Measurements from ENCODE around the gene SLC43A3.
"Not testable (repeated sequence)": the region's sequence is repeated elsewhere in the genome, so short reads cannot be mapped to it uniquely, and the experiment has no call there.

The SLC43A3 gene

DNA sequence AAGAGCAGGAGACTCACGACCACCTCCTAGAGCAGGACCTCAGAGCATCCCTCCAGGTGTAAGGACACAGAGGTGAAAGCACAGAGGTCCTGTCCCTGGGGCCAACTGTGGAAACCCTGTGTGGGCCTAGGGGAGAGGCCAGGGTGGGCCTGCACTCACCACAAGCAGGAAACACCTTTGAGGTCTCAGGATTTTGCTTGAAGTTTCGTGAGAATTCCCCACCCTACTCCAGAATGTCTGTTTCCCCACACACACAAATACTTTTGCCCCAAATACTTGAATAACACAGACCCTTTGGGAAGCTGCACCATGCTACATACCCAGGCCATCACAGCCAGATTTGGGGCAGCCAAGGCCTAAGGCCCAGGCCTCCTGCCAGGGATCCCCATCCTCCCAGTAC is 18.1 kb downstream of the SLC43A3 start:
- Mint-ChIP-seq H3K4me3 (no peak overlapping the region), H3K27me3 (no peaks in the 10 kb centered on the region), H3K36me3 (peaks cover 42% of the 10 kb centered on the region), H3K4me1 (ENCODE audit: low read depth) (peaks cover 47% of the 10 kb centered on the region), H3K9me3 (ENCODE audit: low read depth) (no peaks in the 10 kb centered on the region), H3K27ac (no peak overlapping the region)

DNA sequence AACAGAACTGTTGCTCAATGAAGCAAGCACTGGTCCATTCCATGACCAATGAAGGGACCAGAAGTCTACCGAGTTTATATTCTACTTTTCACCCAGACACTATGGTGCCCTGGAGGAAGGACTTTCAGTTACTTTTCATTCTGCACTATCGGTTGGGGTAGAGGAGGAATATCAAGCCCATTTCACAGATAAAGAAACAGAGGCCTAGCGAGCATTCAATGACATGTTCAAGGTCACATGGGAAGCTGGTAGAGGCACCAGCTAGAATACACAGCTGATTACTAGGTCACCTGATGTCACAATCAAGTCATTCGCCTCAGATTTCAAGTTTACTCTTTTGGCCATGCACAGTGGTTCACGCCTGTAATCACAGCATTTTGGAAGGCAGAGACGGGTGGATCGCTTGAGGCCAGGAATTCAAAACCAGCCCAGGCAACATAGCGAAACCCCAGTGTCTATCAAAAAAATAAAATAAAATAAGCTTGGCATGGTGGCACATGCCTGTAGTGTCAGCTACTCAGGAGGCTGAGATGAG is 18.9 kb downstream of the SLC43A3 start:
- Mint-ChIP-seq H3K4me1 (ENCODE audit: low read depth) (peaks cover 43% of the 10 kb centered on the region), H3K9me3 (ENCODE audit: low read depth) (no peaks in the 10 kb centered on the region), H3K27me3 (no peaks in the 10 kb centered on the region), H3K27ac (peak overlapping the region; percentile 97), H3K4me3 (peak overlapping the region; percentile 72), H3K36me3 (peaks cover 36% of the 10 kb centered on the region)

DNA sequence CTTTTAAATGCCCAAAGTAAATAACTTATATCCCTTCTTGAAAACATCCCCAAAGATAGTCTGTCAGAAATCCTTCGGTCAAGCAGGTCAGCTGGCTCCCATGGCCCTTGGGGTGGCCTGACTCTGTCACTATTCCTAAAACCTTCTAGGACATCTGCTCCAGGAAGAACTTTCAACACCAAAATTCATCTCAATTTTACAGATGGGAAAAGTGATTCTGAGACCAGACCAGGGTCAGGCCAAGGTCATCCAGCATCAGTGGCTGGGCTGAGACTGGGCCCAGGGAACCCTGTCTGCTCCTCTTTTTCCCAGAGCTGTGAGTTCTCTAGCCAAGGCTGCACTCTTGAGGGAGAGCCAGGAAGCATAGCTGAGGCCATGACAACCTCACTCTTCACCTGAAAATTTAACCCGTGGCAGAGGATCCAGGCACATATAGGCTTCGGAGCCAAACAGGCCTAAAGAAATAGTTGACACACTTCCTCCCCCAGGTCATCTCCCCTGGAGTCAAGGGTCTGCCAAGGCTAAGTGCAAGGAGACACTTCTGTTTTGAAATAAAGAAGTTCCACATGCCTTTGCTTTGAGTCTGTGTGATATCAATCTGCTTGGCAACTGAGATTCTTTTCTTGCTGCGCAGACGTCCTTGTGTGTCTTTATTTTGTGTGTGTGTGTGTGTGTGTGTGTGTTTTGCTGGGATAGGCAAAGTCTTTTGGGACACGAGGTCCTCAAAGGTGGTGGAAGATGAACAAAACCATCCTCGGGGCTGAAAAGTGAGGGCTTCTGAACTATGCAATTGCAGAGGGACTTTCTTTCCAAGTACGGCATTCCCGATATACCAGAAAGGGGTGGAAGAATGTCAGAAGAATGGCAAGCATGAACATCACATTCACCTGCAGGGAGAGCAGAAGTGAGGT is 19.7 kb downstream of the SLC43A3 start:
- H3K36me3 Mint-ChIP-seq, result peaks cover 36% of the 10 kb centered on the region
- H3K4me1 Mint-ChIP-seq (ENCODE audit: low read depth), result peaks cover 42% of the 10 kb centered on the region
- no peaks in the 10 kb centered on the region for H3K9me3 Mint-ChIP-seq (ENCODE audit: low read depth)
- H3K4me3 Mint-ChIP-seq, result peak overlapping the region; percentile 72
- peak overlapping the region; percentile 97 for H3K27ac Mint-ChIP-seq
- H3K27me3 Mint-ChIP-seq, result no peaks in the 10 kb centered on the region

DNA sequence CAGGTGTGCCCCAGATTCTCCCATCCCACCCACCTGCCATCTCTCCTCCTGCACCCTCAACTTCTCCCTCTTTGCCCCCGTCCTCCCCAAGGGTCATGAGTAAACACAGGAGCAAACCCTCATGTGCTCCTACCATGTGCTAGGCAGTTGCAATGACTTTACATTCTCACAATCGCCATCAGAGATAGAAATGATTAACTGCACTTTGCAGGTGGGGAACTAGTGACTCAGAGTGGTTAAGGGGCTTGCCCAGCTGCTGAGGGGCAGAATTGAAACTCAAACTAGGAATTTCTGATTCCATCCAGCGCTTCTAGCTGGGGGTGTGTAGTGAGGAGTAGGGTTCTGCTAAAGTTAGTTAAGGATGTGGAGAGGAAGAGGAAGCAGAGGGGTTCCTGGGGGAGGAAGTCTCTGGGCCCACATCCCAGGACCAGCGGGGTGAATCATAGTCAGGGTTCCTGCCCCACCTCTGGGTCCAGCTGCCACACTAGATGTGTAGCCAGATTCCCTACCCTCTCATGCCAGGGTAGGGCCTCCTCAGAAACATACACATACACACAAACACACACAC is 20.5 kb downstream of the SLC43A3 start:
- Mint-ChIP-seq H3K4me1 (ENCODE audit: low read depth) (peaks cover 41% of the 10 kb centered on the region), H3K4me3 (peak overlapping the region; percentile 72), H3K27me3 (no peaks in the 10 kb centered on the region), H3K36me3 (peaks cover 33% of the 10 kb centered on the region), H3K9me3 (ENCODE audit: low read depth) (no peaks in the 10 kb centered on the region), H3K27ac (peak overlapping the region; percentile 97)

DNA sequence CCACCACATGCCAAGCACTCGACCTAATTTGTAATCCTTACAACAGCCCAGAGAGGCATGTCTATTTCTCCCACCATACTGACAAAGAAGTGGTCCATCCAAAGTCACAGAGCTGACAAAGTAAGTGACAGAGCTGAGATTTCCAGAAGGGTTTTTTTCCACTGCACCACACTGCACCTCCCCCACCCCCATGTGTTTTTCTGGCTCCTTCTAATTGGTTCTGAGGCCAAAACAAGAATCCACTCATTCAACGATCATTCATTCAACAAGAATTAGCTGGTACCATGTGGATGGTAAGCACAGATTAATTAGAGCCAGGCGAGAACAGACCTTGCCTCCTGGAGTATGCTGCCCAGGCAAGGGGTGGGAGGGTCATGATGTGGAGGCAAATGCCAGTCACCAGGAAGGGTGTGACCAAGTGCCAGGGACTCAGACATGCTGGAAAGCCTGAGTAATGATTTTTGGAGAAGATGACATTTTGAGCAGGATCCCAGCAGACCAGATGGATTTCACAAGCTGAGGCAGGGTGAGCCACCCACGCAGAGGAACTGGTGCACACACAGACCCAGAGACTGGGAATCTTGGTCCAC is 21.6 kb downstream of the SLC43A3 start:
- H3K36me3 Mint-ChIP-seq, result peaks cover 33% of the 10 kb centered on the region

DNA sequence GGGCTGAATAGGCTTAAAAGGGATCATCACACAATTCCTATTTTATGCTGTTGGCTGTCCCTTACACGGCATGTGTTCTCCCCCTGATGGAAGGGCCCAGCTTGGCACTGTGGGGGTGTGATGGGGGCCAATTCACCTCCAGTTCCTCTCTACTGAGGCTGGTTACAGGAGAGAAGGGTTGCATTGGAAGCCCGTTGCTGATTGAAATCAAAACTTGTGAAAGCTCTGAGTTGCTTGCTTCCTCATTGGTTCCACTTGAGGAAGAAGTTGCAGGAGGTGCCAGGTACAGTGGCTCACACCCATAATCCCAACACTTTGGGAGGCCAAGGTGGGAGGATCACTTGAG is 23.1 kb downstream of the SLC43A3 start:
- peak overlapping the region; percentile 66 for H3K27ac Mint-ChIP-seq

More for the DNA sequence above, 21.6 kb downstream of the SLC43A3 start:
- Mint-ChIP-seq H3K27ac (peak overlapping the region; percentile 97), H3K4me1 (ENCODE audit: low read depth) (peaks cover 38% of the 10 kb centered on the region), H3K27me3 (no peaks in the 10 kb centered on the region), H3K9me3 (ENCODE audit: low read depth) (no peaks in the 10 kb centered on the region), H3K4me3 (peak overlapping the region; percentile 54)

DNA sequence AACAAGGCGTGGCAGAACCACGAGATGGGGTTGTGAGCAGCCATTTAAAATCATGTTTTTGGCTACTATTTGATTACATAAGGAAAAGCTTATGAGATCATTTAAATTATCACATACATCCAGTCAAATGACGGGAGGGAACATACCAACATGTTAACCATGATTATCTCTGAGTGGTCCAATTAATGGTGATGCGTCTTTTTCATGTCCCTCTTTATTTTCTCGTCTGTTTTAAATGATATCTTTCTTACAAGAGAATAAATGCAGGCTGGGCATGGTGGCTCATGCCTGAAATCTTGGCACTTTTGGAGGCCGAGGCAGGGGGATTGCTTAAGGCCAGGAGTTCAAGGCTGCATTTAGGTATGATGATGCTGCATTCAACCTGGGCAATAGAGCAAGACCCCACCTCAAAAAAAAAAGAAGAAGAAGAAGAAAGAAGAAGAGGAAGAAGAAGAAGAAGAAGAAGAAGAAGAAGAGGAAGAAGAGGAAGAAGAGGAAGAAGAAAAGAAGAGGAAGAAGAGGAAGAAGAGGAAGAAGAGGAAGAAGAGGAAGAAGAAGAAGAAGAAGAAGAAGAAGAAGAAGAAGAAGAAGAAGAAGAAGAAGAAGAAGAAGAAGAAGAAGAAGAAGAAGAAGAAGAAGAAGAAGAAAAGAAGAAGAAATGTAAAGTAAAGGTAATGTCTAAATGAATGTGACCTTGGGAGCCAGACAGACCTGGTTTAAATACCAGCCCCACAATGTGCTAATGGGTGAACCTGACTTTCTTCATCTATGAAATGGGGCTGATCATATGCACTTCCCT is 23.7 kb downstream of the SLC43A3 start:
- peaks cover 36% of the 10 kb centered on the region for H3K4me1 Mint-ChIP-seq (ENCODE audit: low read depth)
- H3K27me3 Mint-ChIP-seq; H3K4me3 Mint-ChIP-seq; H3K9me3 Mint-ChIP-seq (ENCODE audit: low read depth): not testable (repeated sequence)
- H3K36me3 Mint-ChIP-seq, result peaks cover 30% of the 10 kb centered on the region
- peak overlapping the region; percentile 66 for H3K27ac Mint-ChIP-seq

More for the DNA sequence above, 23.1 kb downstream of the SLC43A3 start:
- no peaks in the 10 kb centered on the region for H3K27me3 Mint-ChIP-seq
- peaks cover 36% of the 10 kb centered on the region for H3K4me1 Mint-ChIP-seq (ENCODE audit: low read depth)
- no peaks in the 10 kb centered on the region for H3K9me3 Mint-ChIP-seq (ENCODE audit: low read depth)
- H3K36me3 Mint-ChIP-seq, result peaks cover 30% of the 10 kb centered on the region
- no peak overlapping the region for H3K4me3 Mint-ChIP-seq

DNA sequence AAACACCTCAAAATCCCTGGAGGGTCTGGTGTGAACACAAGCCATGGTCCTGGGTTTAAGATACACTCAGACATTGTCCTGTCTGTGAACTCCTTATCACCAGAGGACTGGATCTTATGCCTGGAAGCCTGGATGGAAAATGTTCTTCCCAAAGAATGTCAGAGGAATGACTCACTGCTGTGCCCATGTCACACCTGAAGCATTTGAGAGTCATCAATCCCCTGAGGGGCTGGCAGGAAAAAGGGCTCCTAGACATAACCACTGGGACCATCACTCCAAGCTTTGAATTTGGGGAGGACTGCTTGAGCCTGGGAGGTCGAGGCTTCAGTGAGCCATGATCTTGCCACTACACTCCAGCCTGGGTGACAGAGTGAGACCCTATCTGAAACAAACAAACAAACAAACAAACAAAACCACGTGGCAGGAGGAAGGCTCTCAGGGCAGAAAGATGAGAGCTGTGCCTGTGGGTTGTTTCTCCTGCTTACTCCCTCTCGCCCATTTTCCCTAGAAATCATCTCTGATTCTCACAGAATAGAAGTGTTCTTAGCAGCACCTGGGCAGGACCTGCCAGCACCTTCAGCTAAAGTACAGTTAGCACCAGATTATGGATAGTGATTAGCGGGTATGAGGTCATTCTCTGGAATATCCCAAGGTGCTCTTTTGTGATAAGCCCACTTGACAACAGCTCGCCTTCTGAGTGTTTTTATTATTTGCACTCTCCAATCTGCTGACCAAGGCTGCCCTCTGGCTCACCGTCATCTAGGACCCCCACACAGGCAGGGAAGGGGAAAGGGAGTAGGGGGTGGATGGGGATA is 24.5 kb downstream of the SLC43A3 start:
- Mint-ChIP-seq H3K4me1 (ENCODE audit: low read depth) (peaks cover 29% of the 10 kb centered on the region), H3K27ac (no peak overlapping the region), H3K27me3 (no peaks in the 10 kb centered on the region), H3K4me3 (no peak overlapping the region), H3K36me3 (peaks cover 29% of the 10 kb centered on the region), H3K9me3 (ENCODE audit: low read depth) (no peaks in the 10 kb centered on the region)

DNA sequence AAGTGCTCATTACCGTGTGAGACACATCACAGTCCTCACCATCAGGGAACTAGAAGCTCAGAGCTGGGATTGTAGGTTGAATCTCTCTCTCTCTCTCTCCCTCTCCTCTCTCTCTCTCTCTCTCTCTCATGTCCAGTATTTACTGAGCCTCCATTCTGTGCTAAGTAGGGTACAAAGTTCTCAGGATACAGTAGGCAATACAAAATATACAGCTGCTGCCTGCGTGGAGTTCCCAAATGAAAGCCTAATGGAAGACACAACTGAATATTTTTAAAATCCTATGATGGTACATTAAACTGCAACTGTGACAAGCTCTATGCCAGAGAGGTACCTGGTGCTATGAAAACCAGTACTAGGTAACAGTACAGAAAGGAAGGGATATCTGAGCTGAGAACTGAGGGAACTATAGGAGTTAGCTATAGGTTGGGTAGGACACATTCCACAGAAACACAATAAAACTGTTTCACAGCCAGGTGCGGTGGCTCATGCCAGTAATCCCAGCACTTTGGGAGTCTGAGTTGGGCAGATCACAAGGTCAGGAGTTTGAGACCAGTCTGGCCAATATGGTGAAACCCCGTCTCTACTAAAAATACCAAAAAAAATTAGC is 26.8 kb downstream of the SLC43A3 start:
- no peak overlapping the region for H3K4me3 Mint-ChIP-seq
- peaks cover 6% of the 10 kb centered on the region for H3K4me1 Mint-ChIP-seq (ENCODE audit: low read depth)
- no peaks in the 10 kb centered on the region for H3K27me3 Mint-ChIP-seq
- H3K9me3 Mint-ChIP-seq (ENCODE audit: low read depth), result no peaks in the 10 kb centered on the region
- H3K36me3 Mint-ChIP-seq, result peaks cover 9% of the 10 kb centered on the region
- no peak overlapping the region for H3K27ac Mint-ChIP-seq

DNA sequence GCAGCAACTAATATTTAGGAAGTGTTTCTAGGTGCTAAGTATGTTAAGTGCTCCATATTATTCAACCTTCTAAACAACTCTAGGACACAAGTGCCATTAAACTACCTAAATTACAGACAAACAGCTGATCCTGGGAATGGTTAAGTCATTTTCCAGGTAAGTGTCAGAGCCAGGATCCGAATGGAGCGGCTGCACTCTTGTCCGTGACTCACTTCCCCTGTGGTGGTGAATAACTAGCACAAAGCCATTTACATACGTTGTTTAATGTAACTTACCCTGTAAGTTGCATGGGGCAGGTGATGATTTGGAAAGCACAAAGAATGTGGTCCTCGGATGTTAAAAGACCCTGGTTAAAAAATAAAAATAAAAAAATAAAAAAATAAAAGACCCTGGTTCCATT is 27.7 kb downstream of the SLC43A3 start:
- peaks cover 7% of the 10 kb centered on the region for H3K36me3 Mint-ChIP-seq
- H3K27me3 Mint-ChIP-seq, result no peaks in the 10 kb centered on the region
- H3K27ac Mint-ChIP-seq, result no peak overlapping the region
- H3K4me1 Mint-ChIP-seq (ENCODE audit: low read depth), result peaks cover 4% of the 10 kb centered on the region
- H3K4me3 Mint-ChIP-seq, result no peak overlapping the region
- H3K9me3 Mint-ChIP-seq (ENCODE audit: low read depth), result no peaks in the 10 kb centered on the region

DNA sequence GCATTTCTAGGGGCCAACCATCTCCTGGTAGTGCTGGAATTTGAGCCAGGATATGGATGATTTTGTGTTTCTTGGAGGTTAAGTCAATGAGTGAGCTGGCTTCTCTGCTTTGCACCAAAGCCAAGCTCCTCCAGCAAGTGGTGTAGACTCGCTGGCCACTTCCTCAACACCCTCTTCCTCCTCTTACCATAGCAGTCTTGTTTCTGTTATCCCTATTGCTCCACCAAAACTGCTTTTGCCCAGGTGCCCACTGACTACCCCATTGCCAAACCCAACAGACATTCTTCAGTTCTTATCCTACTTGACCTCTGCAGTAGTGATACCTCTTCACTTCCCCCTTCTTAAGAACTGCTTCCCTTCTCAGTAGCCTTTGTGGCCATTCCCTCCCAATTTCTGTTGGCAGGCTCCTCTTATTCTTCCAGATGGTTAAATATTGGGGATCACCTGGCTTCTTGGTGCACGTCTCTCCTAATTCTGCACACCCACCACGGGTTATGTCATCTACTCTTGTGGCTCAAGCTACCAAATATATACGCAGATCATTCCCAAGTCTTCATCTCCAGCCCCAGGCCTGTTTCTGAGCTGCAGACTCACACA is 29.4 kb downstream of the SLC43A3 start:
- H3K9me3 Mint-ChIP-seq (ENCODE audit: low read depth), result no peaks in the 10 kb centered on the region
- no peaks in the 10 kb centered on the region for H3K4me1 Mint-ChIP-seq (ENCODE audit: low read depth)

DNA sequence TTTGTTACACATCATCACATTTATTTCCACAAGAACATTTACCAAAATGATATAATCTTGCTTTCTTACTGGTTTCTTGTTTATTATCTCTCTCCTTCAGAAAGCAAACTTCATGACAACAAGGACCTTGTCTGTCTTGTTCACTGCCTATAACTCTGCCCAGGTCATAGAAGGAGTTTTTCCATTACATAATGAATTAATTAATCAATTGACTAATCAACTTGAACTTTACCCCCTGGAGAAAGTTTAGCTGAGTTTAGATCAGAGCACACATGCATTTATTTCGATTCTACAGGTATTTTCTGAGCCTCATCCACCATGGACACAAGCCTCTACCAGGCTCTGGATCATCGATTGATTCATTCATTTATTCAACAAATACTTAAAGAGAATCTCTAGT is 30.2 kb downstream of the SLC43A3 start:
- peaks cover 4% of the 10 kb centered on the region for H3K36me3 Mint-ChIP-seq
- no peaks in the 10 kb centered on the region for H3K27me3 Mint-ChIP-seq
- no peaks in the 10 kb centered on the region for H3K4me1 Mint-ChIP-seq (ENCODE audit: low read depth)
- no peak overlapping the region for H3K4me3 Mint-ChIP-seq
- no peaks in the 10 kb centered on the region for H3K9me3 Mint-ChIP-seq (ENCODE audit: low read depth)
- H3K27ac Mint-ChIP-seq, result no peak overlapping the region

More for the DNA sequence above, 29.4 kb downstream of the SLC43A3 start:
- Mint-ChIP-seq H3K27me3 (no peaks in the 10 kb centered on the region), H3K36me3 (peaks cover 2% of the 10 kb centered on the region), H3K27ac (no peak overlapping the region), H3K4me3 (no peak overlapping the region)

DNA sequence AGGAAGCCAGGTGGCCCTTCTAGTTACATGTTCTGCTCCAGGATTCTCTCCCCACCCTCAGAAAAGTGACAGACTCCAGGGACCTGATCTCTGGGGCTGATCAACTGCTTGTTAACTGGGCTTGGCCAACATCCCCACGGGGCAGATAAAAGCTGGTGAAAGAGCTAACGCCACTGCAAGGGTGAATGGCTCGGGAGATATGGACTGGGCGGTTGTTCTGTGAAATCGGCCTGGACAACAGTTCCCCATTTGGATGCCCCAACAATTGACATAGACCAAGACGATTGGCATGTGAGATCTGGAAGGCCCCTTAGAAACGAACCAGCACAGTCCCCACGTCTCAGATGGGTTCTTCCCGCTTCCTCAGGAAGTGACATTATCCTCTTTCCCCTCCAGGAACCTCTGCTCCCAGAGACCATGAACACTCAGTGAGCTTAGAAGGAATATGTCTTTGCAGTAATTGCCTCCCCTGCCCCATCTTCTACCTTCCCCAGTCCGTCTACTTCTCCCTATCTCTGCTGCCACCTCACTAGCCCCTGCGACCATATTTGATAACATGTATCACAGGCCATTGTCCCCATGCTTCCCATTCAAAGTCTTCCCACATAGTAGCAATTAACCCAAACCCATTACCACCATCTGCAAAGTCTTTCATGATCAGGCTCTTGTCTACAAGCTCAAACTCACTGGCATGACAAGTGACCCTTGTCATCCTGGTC is 30.9 kb downstream of the SLC43A3 start:
- Mint-ChIP-seq H3K36me3 (peaks cover 2% of the 10 kb centered on the region), H3K4me3 (no peak overlapping the region), H3K4me1 (ENCODE audit: low read depth) (no peaks in the 10 kb centered on the region), H3K27ac (no peak overlapping the region), H3K9me3 (ENCODE audit: low read depth) (no peaks in the 10 kb centered on the region), H3K27me3 (no peaks in the 10 kb centered on the region)

All from activated naive CD8-positive, alpha-beta T cell (primary cell).